PC-3 (cell line): ENCODE measurements around the gene HLCS. TPM values are rescaled to one million over a fixed set of nuclear protein-coding genes. Genes with fewer than 3 reads are reported as not detected.

Experiments
- ATAC-seq: fragments of 200-7000 bp; cut with Tn5 transposase; 2 replicates; pipeline ENCODE4 v1.9.1; 2020; ENCODE audit warnings: mild to moderate bottlenecking, moderate library complexity
- BruUV-seq: library from RNA; stranded (reverse); fragments of 400-500 nt; replicated peaks from 2 replicates; lab custom pipeline; 2021; lab: Mats Ljungman, UMichigan
- CTCF ChIA-PET: fragments of 300-600 bp; sonication (Branson Sonifier 250); formaldehyde crosslinking; loops from one replicate; lab custom pipeline; 2022; ENCODE audit warnings: antibody characterized with exemption; lab: Charles Lee
- POLR2A ChIA-PET: fragments of 300-600 bp; sonication (Branson Sonifier 250); formaldehyde crosslinking; loops from one replicate; lab custom pipeline; 2022; ENCODE audit warnings: antibody characterized with exemption; ENCODE audit not compliant: unreplicated experiment; lab: Charles Lee
- DNase-seq: peaks from one replicate; pipeline ENCODE4 v3.0.0-alpha.2; 2015
- H2AFZ ChIP-seq: fragments of 300-600 bp; sonication (generic); 2 replicates; pipeline ENCODE4 v1.6.0; 2016; ENCODE audit warnings: antibody characterized with exemption, low read length
- H3F3A ChIP-seq: fragments of 300-600 bp; sonication (generic); one replicate; pipeline ENCODE4 v1.6.0; 2017; ENCODE audit warnings: antibody characterized with exemption, low read length, control low read depth, mild to moderate bottlenecking; ENCODE audit not compliant: unreplicated experiment
- H3K27ac ChIP-seq: fragments of 300-600 bp; sonication (generic); 2 replicates; pipeline ENCODE4 v1.5.1; 2016; ENCODE audit warnings: mild to moderate bottlenecking, low read length
- H3K27me3 ChIP-seq: fragments of 300-600 bp; sonication (generic); 2 replicates; pipeline ENCODE4 v1.6.1; 2016; ENCODE audit warnings: low read length, mixed read lengths
- H3K36me3 ChIP-seq: fragments of 300-600 bp; sonication (generic); 2 replicates; pipeline ENCODE4 v1.6.1; 2016; ENCODE audit warnings: low read depth, mixed run types, low read length, mixed read lengths
- H3K4me1 ChIP-seq: fragments of 300-600 bp; sonication (generic); 2 replicates; pipeline ENCODE4 v1.5.1; 2016; ENCODE audit warnings: low read length; ENCODE audit not compliant: insufficient read depth
- H3K4me2 ChIP-seq: fragments of 300-600 bp; sonication (generic); 2 replicates; pipeline ENCODE4 v1.6.0; 2016; ENCODE audit warnings: low read length
- H3K4me3 ChIP-seq: fragments of 300-600 bp; sonication (generic); 2 replicates; pipeline ENCODE4 v1.5.1; 2016; ENCODE audit warnings: mild to moderate bottlenecking, low read length, mixed read lengths
- H3K79me2 ChIP-seq: fragments of 300-600 bp; sonication (generic); 2 replicates; pipeline ENCODE4 v1.6.1; 2017; ENCODE audit warnings: low read length, mixed read lengths
- H3K9ac ChIP-seq: fragments of 300-600 bp; sonication (generic); 2 replicates; pipeline ENCODE4 v1.6.0; 2016; ENCODE audit warnings: mild to moderate bottlenecking, low read length
- H3K9me2 ChIP-seq: fragments of 300-600 bp; sonication (generic); replicated peaks from 2 replicates; pipeline ENCODE4 v1.6.1; 2016; ENCODE audit warnings: mixed run types, low read length, mixed read lengths
- H3K9me3 ChIP-seq: fragments of 300-600 bp; sonication (generic); 2 replicates; pipeline ENCODE4 v1.6.1; 2016; ENCODE audit warnings: low read length, mixed read lengths
- H4K20me1 ChIP-seq: fragments of 300-600 bp; sonication (generic); 2 replicates; pipeline ENCODE4 v1.6.1; 2016; ENCODE audit warnings: low read length, mixed read lengths
- CTCF ChIP-seq: fragments of 300-600 bp; sonication (generic); conservative IDR thresholded peaks from 2 replicates; pipeline ENCODE4 v1.5.1; 2017; ENCODE audit warnings: antibody characterized with exemption, low read depth, mild to moderate bottlenecking, low read length
- EZH2 ChIP-seq: fragments of 300-600 bp; sonication (generic); IDR thresholded peaks from one replicate; pipeline ENCODE4 v1.6.1; 2017; ENCODE audit warnings: antibody characterized with exemption, mild to moderate bottlenecking, low read length; ENCODE audit not compliant: unreplicated experiment
- EZH2phosphoT487 ChIP-seq: fragments of 300-600 bp; sonication (generic); IDR thresholded peaks from 2 replicates; pipeline ENCODE4 v1.6.1; 2018; ENCODE audit warnings: mild to moderate bottlenecking, antibody characterized with exemption, low read length, borderline replicate concordance
- intact Hi-C: fragments of 100-400 bp; cut with micrococcal nuclease; formaldehyde crosslinking; loops from 2 replicates; pipeline ENCODE4 v1.9.0; 2023
- total RNA-seq: library from RNA; depleted of rRNA; stranded (reverse); fragments of >200 nt; gene quantifications from 2 replicates; pipeline ENCODE4 v1.2.3, GENCODE V29; 2014

The HLCS gene
- total RNA-seq, 1 experiment from 2014 or later = 44.1 TPM

- ChIA-PET POLR2A (interaction anchor here (0.6 kb wide), 1 partner anchor 25 kb away, joined by 3 read pairs; no protein-coding TSS in a partner anchor), CTCF (no interaction called here)
- no TSS peak for BruUV-seq
These were observed 131.1 kb downstream of the HLCS start for GRCh38 chr21:36835383-36835795.

GRCh38 chr21:36834192-36834591 lies 132.3 kb downstream of the HLCS start:
- no peaks in the 10 kb centered on the region for H3K9me2 ChIP-seq
- POLR2A ChIA-PET = no interaction called here
- BruUV-seq = no TSS peak
- TF ChIP-seq EZH2phosphoT487 (no peak), CTCF (no peak), EZH2 (no peak)
- no peaks in the 10 kb centered on the region for H3K36me3 ChIP-seq
- no peaks in the 10 kb centered on the region for H4K20me1 ChIP-seq
- no peaks in the 10 kb centered on the region for H3F3A ChIP-seq
- ATAC-seq (no peak), DNase-seq (no peak)
- no peaks in the 10 kb centered on the region for H3K9me3 ChIP-seq
- H3K4me1 ChIP-seq = peaks cover 5% of the 10 kb centered on the region; the same call in 1 of the 2 replicates
- no peak overlapping the region for H2AFZ ChIP-seq
- no peak overlapping the region for H3K4me2 ChIP-seq
- no peaks in the 10 kb centered on the region for H3K27me3 ChIP-seq
- H3K9ac ChIP-seq = no peak overlapping the region
- CTCF ChIA-PET = no interaction called here
- H3K79me2 ChIP-seq = no peaks in the 10 kb centered on the region
- no peak overlapping the region for H3K27ac ChIP-seq
- no peak overlapping the region for H3K4me3 ChIP-seq
- intact Hi-C loops = no loop called here

More at GRCh38 chr21:36835383-36835795, 131.1 kb downstream of the HLCS start:
- no peaks in the 10 kb centered on the region for H3K27me3 ChIP-seq
- H3K4me3 ChIP-seq = no peak overlapping the region
- TF ChIP-seq EZH2phosphoT487 (no peak), EZH2 (no peak), CTCF (no peak)
- no peaks in the 10 kb centered on the region for H4K20me1 ChIP-seq
- peak; percentile 100 for ATAC-seq
- no peaks in the 10 kb centered on the region for H3K79me2 ChIP-seq
- no peaks in the 10 kb centered on the region for H3F3A ChIP-seq
- H2AFZ ChIP-seq = no peak overlapping the region
- no peak overlapping the region for H3K27ac ChIP-seq
- H3K9me2 ChIP-seq = no peaks in the 10 kb centered on the region
- H3K9me3 ChIP-seq = no peaks in the 10 kb centered on the region
- DNase-seq = peak; percentile 47
- peaks cover 5% of the 10 kb centered on the region; the same call in 1 of the 2 replicates for H3K4me1 ChIP-seq
- intact Hi-C loops = no loop called here
- no peak overlapping the region for H3K4me2 ChIP-seq
- H3K36me3 ChIP-seq = no peaks in the 10 kb centered on the region
- no peak overlapping the region for H3K9ac ChIP-seq

GRCh38 chr21:36830100-36830499 lies 136.4 kb downstream of the HLCS start:
- no TSS peak for BruUV-seq
- H2AFZ ChIP-seq = no peak overlapping the region
- H3K36me3 ChIP-seq = no peaks in the 10 kb centered on the region
- no peaks in the 10 kb centered on the region for H3K79me2 ChIP-seq
- no peaks in the 10 kb centered on the region for H3K9me2 ChIP-seq
- no peaks in the 10 kb centered on the region for H3K9me3 ChIP-seq
- no peak for ATAC-seq
- ChIA-PET POLR2A (no interaction called here), CTCF (no interaction called here)
- TF ChIP-seq EZH2 (no peak), EZH2phosphoT487 (no peak), CTCF (no peak)
- H3K4me2 ChIP-seq = no peak overlapping the region
- H3K9ac ChIP-seq = no peak overlapping the region
- no peak overlapping the region for H3K27ac ChIP-seq
- DNase-seq = no peak
- no peaks in the 10 kb centered on the region for H3F3A ChIP-seq
- no peak overlapping the region for H3K4me3 ChIP-seq
- 0 out of 2 replicates have a peak, but pooled peaks cover under 1% of the 10 kb centered on the region for H3K4me1 ChIP-seq
- intact Hi-C loops = no loop called here
- H4K20me1 ChIP-seq = no peaks in the 10 kb centered on the region
- H3K27me3 ChIP-seq = no peaks in the 10 kb centered on the region
